Pancreas (tissue), 10 donors: ENCODE measurements around the gene PRRG4. TPM values are rescaled to one million over a fixed set of nuclear protein-coding genes. Genes with fewer than 3 reads are reported as not detected.
A peak's percentile ranks its signal among the peaks of the same experiment; 100 is the strongest.

Source experiments
- ATAC-seq, 4 donors: fragments of 200-7000 bp; cut with Tn5 transposase; one replicate each; pipeline versions ENCODE4 v1.8.0 to v1.9.1; 2020; ENCODE audit warnings: mild to moderate bottlenecking in 4 of 4, moderate library complexity in 4 of 4
- DNase-seq, 6 donors: peaks; one replicate each; pipeline ENCODE4 v3.0.0-alpha.2; 2020
- FAIRE-seq: peaks from 2 replicates; lab custom pipeline; 2012; peaks lifted over from hg19 to GRCh38; lab: Jason Lieb, UNC
- H3K27ac ChIP-seq, 4 donors: fragments of 200-600 bp; sonication (generic); 1 replicate in 3 of 4; 2 replicates in 1 of 4; pipeline versions ENCODE4 v1.5.0 to v1.8.0; 2020
- H3K27me3 ChIP-seq, 4 donors: fragments of 200-600 bp; one replicate each; pipeline ENCODE4 v1.8.0; 2021
- H3K36me3 ChIP-seq, 3 donors: fragments of 200-600 bp; sonication (generic) in 1 of 3; one replicate each; pipeline versions ENCODE4 v1.5.0 to v1.8.0; 2020 to 2021
- H3K4me1 ChIP-seq, 3 donors: fragments of 200-600 bp; one replicate each; pipeline ENCODE4 v1.8.0; 2021
- H3K4me3 ChIP-seq, 4 donors: fragments of 200-600 bp; sonication (generic) in 2 of 4; one replicate each; pipeline versions ENCODE4 v1.5.0 to v1.8.0; 2020 to 2021
- H3K9me3 ChIP-seq, 4 donors: fragments of 200-600 bp; one replicate each; pipeline ENCODE4 v1.8.0; 2021
- CTCF ChIP-seq, 4 donors: fragments of 200-600 bp; sonication (generic) in 3 of 4; IDR thresholded peaks; one replicate each; pipeline versions ENCODE4 v1.5.0 to v1.8.0; 2021; ENCODE audit warnings: antibody characterized with exemption in 4 of 4
- WGBS, 2 donors: extraction: QIAGEN DNeasy Blood & Tissue Kit; methylation state at CpG; one replicate each; pipeline ENCODE4 v1.1.7; 2013; 5-methylcytosine and 5-hydroxymethylcytosine counted together
- intact Hi-C, 3 donors: fragments of 100-400 bp; cut with DNase I; formaldehyde crosslinking; loops; one replicate each; pipeline versions ENCODE4 v1.11.1 to v1.14.2; 2022
- polyA plus RNA-seq, 2 donors: library from polyadenylated mRNA; stranded (reverse); fragments of 200-250 nt; gene quantifications; one replicate each; pipeline ENCODE4 v1.2.3, GENCODE V29; 2013
- total RNA-seq, 6 donors: library from RNA; stranded (reverse); fragmentation: NEBNext Ultra II Directional in 4 of 6; extraction: Animal tissue kit (Norgen Biotek cat#: 25700) in 4 of 6; gene quantifications; one replicate each; pipeline versions ENCODE4 v1.2.1 to v1.2.4, GENCODE V29; 2021 to 2023
- donor health status: healthy with polysubstance abuse.
- donor health status: DM: no; HTN: no; CAD: no; lungs with moderate emphysema.
- donor health status: DM: no; HTN: no; CAD: no.
- donor health status: control.
- donor health status: control.
- donor health status: Bipolar disorder and iron deficiency.
- donor health status: DM: yes; HTN: yes; CAD: no.
- donor health status: DM: no; HTN: no; CAD: no.
- donor health status: DM: no; HTN: no; CAD: no.
- donor health status: DM: yes; HTN: yes; CAD: no.

The PRRG4 gene
- total and polyA plus RNA-seq, 8 donors, result 1.3 to 7.3 (median 2.0) TPM

GRCh38 chr11:32833921-32834320 is 4.2 kb downstream of the PRRG4 start:
- no peaks in the 10 kb centered on the region for H3K9me3 ChIP-seq
- no peak for TF ChIP-seq CTCF (IDR thresholded peaks at IDR 0.05)
- peaks cover 0 to 7% (median 0%) of the 10 kb centered on the region in 3 donors for H3K4me1 ChIP-seq
- 83 to 100% methylated on average over 1 of the region's 1 CpG for whole genome bisulfite sequencing, 2 donors
- intact Hi-C loops, result no loop called here
- DNase-seq, result no peak
- H3K27ac ChIP-seq, result no peak overlapping the region
- no peaks in the 10 kb centered on the region for H3K27me3 ChIP-seq
- H3K36me3 ChIP-seq, result no peaks in the 10 kb centered on the region
- FAIRE-seq, result no peak
- no peak overlapping the region for H3K4me3 ChIP-seq
- ATAC-seq, result no peak

GRCh38 chr11:32836946-32837345 is 7.2 kb downstream of the PRRG4 start:
- Histone ChIP-seq H3K4me1 (no peaks in the 10 kb centered on the region), H3K36me3 (no peaks in the 10 kb centered on the region), H3K27me3 (no peaks in the 10 kb centered on the region), H3K9me3 (no peaks in the 10 kb centered on the region), H3K4me3 (no peak overlapping the region), H3K27ac (no peak overlapping the region)
- TF ChIP-seq CTCF (IDR thresholded peaks at IDR 0.05), result no peak
- ATAC-seq (no peak), DNase-seq (no peak), FAIRE-seq (no peak)
- intact Hi-C loops, result no loop called here
- 76 to 89% methylated on average over 2 of the region's 2 CpGs for WGBS, 2 donors

GRCh38 chr11:32838505-32839274 is 9.0 kb downstream of the PRRG4 start:
- FAIRE-seq, result no peak
- intact Hi-C loops, result no loop called here
- DNase-seq, result no peak

GRCh38 chr11:32839308-32839707 is 9.6 kb downstream of the PRRG4 start:
- no peak for TF ChIP-seq CTCF (IDR thresholded peaks at IDR 0.05)
- H3K36me3 ChIP-seq, result no peaks in the 10 kb centered on the region
- intact Hi-C loops, result no loop called here
- H3K9me3 ChIP-seq, result no peaks in the 10 kb centered on the region
- 83 to 85% methylated on average over 2 of the region's 2 CpGs for WGBS, 2 donors
- H3K27me3 ChIP-seq, result no peaks in the 10 kb centered on the region
- H3K4me3 ChIP-seq, result no peak overlapping the region
- ATAC-seq (no peak), FAIRE-seq (peak; percentile 99), DNase-seq (no peak)
- no peak overlapping the region for H3K27ac ChIP-seq
- H3K4me1 ChIP-seq, result no peaks in the 10 kb centered on the region

More at GRCh38 chr11:32838505-32839274, 9.0 kb downstream of the PRRG4 start:
- ATAC-seq, result no peak
- H3K9me3 ChIP-seq, result no peaks in the 10 kb centered on the region
- H3K27ac ChIP-seq, result no peak overlapping the region
- H3K4me1 ChIP-seq, result no peaks in the 10 kb centered on the region
- H3K27me3 ChIP-seq, result no peaks in the 10 kb centered on the region
- H3K4me3 ChIP-seq, result no peak overlapping the region
- no peaks in the 10 kb centered on the region for H3K36me3 ChIP-seq
- no peak for TF ChIP-seq CTCF (IDR thresholded peaks at IDR 0.05)
- 69 to 74% methylated on average over 2 of the region's 2 CpGs for WGBS, 2 donors

GRCh38 chr11:32840587-32840986 is 10.9 kb downstream of the PRRG4 start:
- no peak overlapping the region for H3K27ac ChIP-seq
- H3K9me3 ChIP-seq, result no peaks in the 10 kb centered on the region
- TF ChIP-seq CTCF (IDR thresholded peaks at IDR 0.05), result no peak
- no peaks in the 10 kb centered on the region for H3K4me1 ChIP-seq
- ATAC-seq (no peak), FAIRE-seq (no peak), DNase-seq (no peak)
- intact Hi-C loops, result no loop called here
- WGBS, 2 donors, result 89 to 93% methylated on average over 2 of the region's 2 CpGs
- no peaks in the 10 kb centered on the region for H3K36me3 ChIP-seq
- no peaks in the 10 kb centered on the region for H3K27me3 ChIP-seq
- no peak overlapping the region for H3K4me3 ChIP-seq
